SK-MEL-5 (cell line): ENCODE measurements around the gene LRRC46. TPM values are rescaled to one million over a fixed set of nuclear protein-coding genes. Genes with fewer than 3 reads are reported as not detected.

Experiments
- DNase-seq: peaks from one replicate; pipeline ENCODE4 v3.0.0-alpha.2; 2016; ENCODE audit warnings: low read depth, low spot score
- in situ Hi-C: cut with HindIII; loops from 2 replicates; pipeline ENCODE4 v1.10.0; 2016; ENCODE audit warnings: low sequenced_read_pairs, high pct_unique_total_duplicates, low pct_unique_long_range_greater_than_20kb
- total RNA-seq: library from RNA; depleted of rRNA; stranded (reverse); fragments of >200 nt; shearing (Covaris generic); gene quantifications from 2 replicates; pipeline ENCODE4 v1.2.3, GENCODE V29; 2014; rRNA removed

Gene LRRC46
- total RNA-seq, 1 experiment from 2014 or later: not detected

GRCh38 chr17:47879776-47880454, 48.4 kb downstream of the LRRC46 start:
- in situ Hi-C loops: no loop called here
- DNase-seq: no peak

GRCh38 chr17:47882247-47882646, 50.8 kb downstream of the LRRC46 start:
- in situ Hi-C loops: no loop called here
- DNase-seq: no peak

- DNase-seq: no peak
- in situ Hi-C loops: no loop called here
Measured at GRCh38 chr17:47882695-47883588, 51.5 kb downstream of the LRRC46 start.

GRCh38 chr17:47883589-47884426, 52.3 kb downstream of the LRRC46 start:
- in situ Hi-C loops: no loop called here
- DNase-seq: no peak

- DNase-seq: no peak
- in situ Hi-C loops: no loop called here
Measured at GRCh38 chr17:47884427-47884740, 52.9 kb downstream of the LRRC46 start.

GRCh38 chr17:47884905-47885730, 53.6 kb downstream of the LRRC46 start:
- DNase-seq: no peak
- in situ Hi-C loops: no loop called here

Other genes with a start within 250 kb of the LRRC46 start
- gene KPNB1, start 181.8 kb upstream of the LRRC46 start, total RNA-seq: 286 and 297 TPM in 2 replicates
- gene TBKBP1, start 137.5 kb upstream of the LRRC46 start, total RNA-seq: 7.7 and 8.3 TPM in 2 replicates
- not detected in 2 replicates for gene TBX21, start 98.4 kb upstream of the LRRC46 start, total RNA-seq
- gene OSBPL7, start 9.9 kb upstream of the LRRC46 start, total RNA-seq: 0.71 and 1.0 TPM in 2 replicates
- gene MRPL10, start 129 bp upstream of the LRRC46 start, total RNA-seq: 72.6 and 82.0 TPM in 2 replicates
- gene SCRN2, start 9.6 kb downstream of the LRRC46 start, total RNA-seq: 6.9 and 9.2 TPM in 2 replicates
- gene SP6, start 19.5 kb downstream of the LRRC46 start, total RNA-seq: 0.05 TPM in 1 of 2 replicates, not detected in the other
- gene SP2, start 64.6 kb downstream of the LRRC46 start, total RNA-seq: 1.2 and 2.9 TPM in 2 replicates
- gene PNPO, start 109.9 kb downstream of the LRRC46 start, total RNA-seq: 27.0 and 37.4 TPM in 2 replicates
- not detected in 2 replicates for gene PRR15L, start 126.2 kb downstream of the LRRC46 start, total RNA-seq
- gene CDK5RAP3, start 139.4 kb downstream of the LRRC46 start, total RNA-seq: 39.3 and 46.2 TPM in 2 replicates
- gene COPZ2, start 206.1 kb downstream of the LRRC46 start, total RNA-seq: 9.3 and 10.2 TPM in 2 replicates
- 32.6 and 35.4 TPM in 2 replicates for gene NFE2L1, start 216.7 kb downstream of the LRRC46 start, total RNA-seq